Mesodermal cell (in vitro differentiated cells): ENCODE results near the gene FHIT.

Source experiments
- H3K27ac ChIP-seq: 2 replicates; pipeline ENCODE4 v1.7.0; 2013; ENCODE audit warnings: mild to moderate bottlenecking, low read depth, low read length, moderate library complexity; ENCODE audit not compliant: severe bottlenecking
- H3K36me3 ChIP-seq: 2 replicates; pipeline ENCODE4 v1.7.1; 2013; ENCODE audit warnings: mild to moderate bottlenecking, low read length, moderate library complexity; ENCODE audit not compliant: control insufficient read depth, insufficient read depth
- H3K4me1 ChIP-seq: one replicate; pipeline ENCODE4 v1.7.1; 2013; ENCODE audit warnings: mild to moderate bottlenecking, low read length; ENCODE audit not compliant: insufficient read depth, control insufficient read depth, poor library complexity, severe bottlenecking
- H3K4me3 ChIP-seq: 2 replicates; pipeline ENCODE4 v1.7.0; 2013; ENCODE audit warnings: low read length, control low read depth, mild to moderate bottlenecking; ENCODE audit not compliant: insufficient read depth, poor library complexity, severe bottlenecking; ENCODE audit errors: extremely low read depth
- H3K9me3 ChIP-seq: 2 replicates; pipeline ENCODE4 v1.7.1; 2013; ENCODE audit warnings: mild to moderate bottlenecking, low read length, moderate library complexity; ENCODE audit not compliant: control insufficient read depth
- WGBS, 2 experiments: methylation state at CpG; one replicate each; pipeline ENCODE4 v1.1.5; 2013; ENCODE audit warnings: missing lambda C conversion rate in 2 of 2; ENCODE audit not compliant: insufficient coverage in 2 of 2; 5-methylcytosine and 5-hydroxymethylcytosine counted together

FHIT gene

DNA sequence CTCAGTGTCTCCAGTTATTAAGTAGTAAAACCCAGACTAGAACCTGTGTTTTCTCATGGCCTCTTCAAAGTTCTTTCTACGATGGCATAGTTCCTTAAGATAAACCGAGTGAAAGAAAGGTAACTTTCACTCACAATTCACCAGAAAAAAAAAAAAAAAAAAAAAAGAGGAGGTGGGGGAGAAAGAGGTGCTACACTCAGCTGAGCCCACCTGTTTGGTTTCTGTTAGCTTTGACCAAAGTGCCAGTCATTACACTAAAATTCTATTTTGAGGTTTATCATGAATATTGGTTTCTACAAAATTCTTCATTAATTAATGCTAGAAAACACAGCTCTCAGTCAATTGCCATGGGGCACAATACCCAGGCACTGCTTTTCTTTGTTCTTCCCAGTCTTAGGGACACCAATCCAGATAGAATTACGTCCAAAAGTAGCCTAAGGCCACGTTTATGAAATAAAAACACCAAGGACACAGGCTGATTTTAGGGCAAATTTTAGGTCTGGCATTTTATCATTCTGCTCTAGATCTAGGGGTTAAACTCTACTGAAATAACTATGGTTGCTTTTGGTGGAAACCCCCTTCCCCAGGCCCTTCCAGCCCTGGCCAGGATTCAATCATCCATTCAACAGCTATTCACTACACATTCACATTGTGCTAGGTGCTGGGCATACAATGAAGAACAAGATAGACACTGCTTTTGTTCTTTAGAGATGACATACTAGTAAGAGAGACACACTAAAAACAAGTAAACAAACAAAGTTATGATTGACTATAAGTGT is 1097.8 kb downstream of the FHIT start:
- no peaks in the 10 kb centered on the region for H3K4me1 ChIP-seq
- H3K27ac ChIP-seq, result no peak overlapping the region
- H3K4me3 ChIP-seq, result no peak overlapping the region
- no peaks in the 10 kb centered on the region for H3K9me3 ChIP-seq
- 52 to 56% methylated on average over 2 of the region's 4 CpGs for WGBS, 2 experiments
- H3K36me3 ChIP-seq, result no peaks in the 10 kb centered on the region

DNA sequence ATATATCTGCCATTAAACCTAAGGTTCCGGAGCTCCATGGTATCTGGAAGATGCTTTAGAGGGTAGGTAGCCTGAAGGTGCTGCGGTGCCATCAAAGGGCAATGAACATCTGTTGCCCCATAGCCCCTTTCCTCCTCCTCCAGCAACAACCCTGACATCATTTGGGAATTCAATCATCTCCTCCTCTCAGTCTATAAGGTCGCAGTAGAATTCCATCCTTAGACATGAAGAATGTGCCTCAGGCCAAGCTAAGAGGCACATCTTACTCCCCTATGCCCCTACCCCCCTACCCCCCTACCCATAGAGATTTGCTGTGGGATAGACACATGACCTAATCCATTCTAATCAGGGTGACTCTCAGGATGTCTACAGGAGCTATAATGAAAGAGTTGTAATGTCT is 1101.8 kb downstream of the FHIT start:
- Histone ChIP-seq H3K4me3 (no peak overlapping the region), H3K27ac (no peak overlapping the region), H3K9me3 (no peaks in the 10 kb centered on the region), H3K36me3 (no peaks in the 10 kb centered on the region), H3K4me1 (peaks cover 5% of the 10 kb centered on the region)
- WGBS, 2 experiments, result 83 to 100% methylated on average over 1 of the region's 3 CpGs

DNA sequence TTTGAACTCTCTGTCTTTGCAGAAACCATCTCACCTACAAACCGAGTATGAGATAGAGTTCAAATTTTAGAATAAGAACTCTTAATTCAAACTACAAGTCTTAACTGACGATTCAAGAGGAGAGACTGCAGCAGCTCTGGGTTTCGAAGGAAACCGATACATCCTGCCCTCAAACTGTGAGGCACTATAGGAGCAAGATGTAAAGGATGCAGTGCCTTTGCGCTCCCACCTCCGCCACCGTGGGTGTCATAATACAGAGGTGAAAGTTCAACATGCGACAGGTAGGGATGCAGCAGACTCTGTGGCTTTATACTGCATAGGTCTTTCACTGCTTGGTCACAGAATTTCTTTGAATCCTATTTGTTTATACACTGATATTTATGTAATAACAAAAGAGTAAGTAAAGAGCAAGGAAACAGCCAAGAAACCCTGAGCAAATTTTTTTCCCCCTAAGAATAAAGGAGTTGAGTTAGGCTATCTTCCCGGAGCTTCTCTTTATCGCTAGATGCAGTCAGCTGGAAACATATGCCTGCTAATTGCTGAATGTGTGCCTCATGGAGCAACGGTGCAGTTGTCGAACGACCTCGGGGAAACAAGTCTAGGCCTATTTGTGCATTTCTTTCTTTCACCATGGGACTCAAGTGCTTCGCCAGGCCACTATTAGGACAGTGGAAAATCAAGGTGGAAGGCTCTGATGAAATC is 1103.9 kb downstream of the FHIT start:
- no peak overlapping the region for H3K4me3 ChIP-seq
- H3K36me3 ChIP-seq, result no peaks in the 10 kb centered on the region
- WGBS, 2 experiments, result 89 to 95% methylated on average over 11 to 12 of the region's 15 CpGs

DNA sequence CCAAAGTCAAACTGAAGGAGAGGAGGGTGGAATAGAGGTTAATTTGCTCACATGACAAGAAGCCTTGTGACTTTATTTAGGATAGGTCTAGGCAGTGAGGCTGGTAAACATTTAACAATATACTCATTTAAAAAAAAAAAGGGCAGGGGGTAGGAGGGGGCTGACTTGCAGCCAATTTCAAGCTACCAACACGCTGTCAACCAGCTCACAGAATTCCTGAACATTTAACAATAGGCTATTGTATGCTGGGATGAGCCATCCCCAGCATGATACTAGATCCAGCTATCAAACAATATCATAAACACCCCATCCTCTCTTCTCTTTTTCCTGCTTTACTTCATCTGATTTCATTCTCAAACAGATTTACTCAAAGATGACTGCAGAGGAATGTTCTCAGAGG is 1105.1 kb downstream of the FHIT start:
- Histone ChIP-seq H3K9me3 (no peaks in the 10 kb centered on the region), H3K4me3 (no peak overlapping the region), H3K36me3 (no peaks in the 10 kb centered on the region), H3K4me1 (peaks cover 5% of the 10 kb centered on the region), H3K27ac (no peak overlapping the region)
- no CpG with 5 or more reads among the region's 1 CpG for WGBS, 2 experiments

More for the DNA sequence above, 1103.9 kb downstream of the FHIT start:
- Histone ChIP-seq H3K4me1 (peaks cover 5% of the 10 kb centered on the region), H3K9me3 (no peaks in the 10 kb centered on the region), H3K27ac (no peak overlapping the region)

DNA sequence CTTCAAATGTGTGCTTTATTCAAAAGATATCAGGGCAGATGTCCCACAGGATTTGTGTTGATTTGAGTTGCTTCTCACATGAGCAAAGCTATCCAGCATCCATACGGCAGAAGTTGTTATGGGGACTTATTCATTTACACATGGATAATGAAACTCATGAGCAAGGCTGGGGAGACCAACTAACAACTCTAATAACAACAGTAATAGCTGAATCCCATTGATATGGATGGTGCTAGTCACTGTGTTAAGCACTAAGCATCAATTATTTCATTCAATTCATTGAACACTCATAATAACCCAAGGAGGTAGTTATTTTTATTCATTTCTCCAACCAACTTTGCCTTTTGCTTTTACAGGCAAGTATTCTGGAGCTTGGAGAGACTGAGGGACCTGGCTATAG is 1107.2 kb downstream of the FHIT start:
- peaks cover 5% of the 10 kb centered on the region for H3K4me1 ChIP-seq
- H3K27ac ChIP-seq, result no peak overlapping the region
- no peak overlapping the region for H3K4me3 ChIP-seq
- H3K36me3 ChIP-seq, result no peaks in the 10 kb centered on the region
- H3K9me3 ChIP-seq, result no peaks in the 10 kb centered on the region
- no CpG with 5 or more reads among the region's 1 CpG for WGBS, 2 experiments

DNA sequence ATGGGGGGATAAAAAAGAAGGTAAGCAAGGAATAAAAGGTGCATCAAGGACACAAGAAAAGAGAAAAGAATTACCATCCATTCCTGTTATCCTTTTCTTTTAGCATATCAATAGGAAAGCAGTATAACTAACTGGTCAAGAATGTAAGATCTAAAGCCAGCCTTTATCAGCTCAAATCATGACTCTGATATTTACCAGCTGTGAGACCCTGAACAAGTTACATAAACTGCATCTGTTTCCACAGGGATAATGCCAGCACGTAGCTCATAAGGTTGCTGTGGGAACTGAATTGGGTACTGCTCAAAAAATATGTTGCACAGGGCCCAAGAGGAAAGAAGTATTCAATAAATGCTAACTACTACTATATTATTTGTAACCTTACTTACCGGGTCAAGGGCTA is 1109.2 kb downstream of the FHIT start:
- no peak overlapping the region for H3K4me3 ChIP-seq
- no peaks in the 10 kb centered on the region for H3K36me3 ChIP-seq
- H3K27ac ChIP-seq, result no peak overlapping the region
- H3K9me3 ChIP-seq, result no peaks in the 10 kb centered on the region
- no CpG with 5 or more reads among the region's 2 CpGs for WGBS, 2 experiments
- H3K4me1 ChIP-seq, result peaks cover 5% of the 10 kb centered on the region

DNA sequence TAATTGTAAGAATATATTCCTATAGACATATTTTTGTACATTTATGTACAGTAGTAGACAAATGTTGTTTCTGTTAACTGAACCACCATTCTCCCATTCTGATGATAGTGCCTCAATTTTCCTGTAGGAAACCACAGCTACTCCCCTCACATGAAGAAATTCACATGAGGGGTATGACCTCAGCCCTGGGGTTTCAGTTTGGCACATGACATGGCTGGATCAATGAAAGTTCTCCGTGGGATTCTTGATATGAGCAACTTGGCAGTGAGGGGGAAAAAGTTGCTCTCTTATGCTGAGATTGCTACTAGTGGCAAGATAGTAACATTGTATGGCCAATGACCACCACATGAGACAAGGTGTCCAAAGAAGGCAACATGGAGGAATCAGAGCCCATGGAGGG is 1111.1 kb downstream of the FHIT start:
- H3K27ac ChIP-seq, result no peak overlapping the region
- WGBS, 2 experiments, result 93 to 100% methylated on average over 1 of the region's 1 CpG
- H3K4me1 ChIP-seq, result no peaks in the 10 kb centered on the region
- H3K36me3 ChIP-seq, result no peaks in the 10 kb centered on the region
- no peaks in the 10 kb centered on the region for H3K9me3 ChIP-seq
- no peak overlapping the region for H3K4me3 ChIP-seq

DNA sequence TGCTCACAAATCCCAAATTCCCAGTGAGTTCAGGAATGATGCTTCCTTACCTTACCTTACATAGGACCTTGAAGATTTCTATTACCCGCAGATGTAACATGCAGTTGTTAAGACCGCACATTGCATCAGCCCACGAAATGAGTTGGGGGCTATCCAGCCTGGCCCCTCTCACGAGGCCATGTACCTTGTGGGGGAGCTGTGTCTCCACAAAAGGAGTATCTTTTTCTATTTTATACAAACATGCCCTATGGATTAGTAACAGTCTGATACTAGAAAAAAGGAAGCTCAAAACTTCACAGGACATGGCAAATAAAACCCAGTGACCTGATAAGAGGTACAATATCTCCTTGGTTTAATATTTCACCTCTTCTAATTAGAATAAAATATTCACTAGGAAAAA is 1114.7 kb downstream of the FHIT start:
- no peaks in the 10 kb centered on the region for H3K4me1 ChIP-seq
- no peaks in the 10 kb centered on the region for H3K36me3 ChIP-seq
- no peak overlapping the region for H3K4me3 ChIP-seq
- WGBS, 2 experiments, result 64 to 83% methylated on average over 2 to 3 of the region's 4 CpGs
- H3K9me3 ChIP-seq, result no peaks in the 10 kb centered on the region
- no peak overlapping the region for H3K27ac ChIP-seq

DNA sequence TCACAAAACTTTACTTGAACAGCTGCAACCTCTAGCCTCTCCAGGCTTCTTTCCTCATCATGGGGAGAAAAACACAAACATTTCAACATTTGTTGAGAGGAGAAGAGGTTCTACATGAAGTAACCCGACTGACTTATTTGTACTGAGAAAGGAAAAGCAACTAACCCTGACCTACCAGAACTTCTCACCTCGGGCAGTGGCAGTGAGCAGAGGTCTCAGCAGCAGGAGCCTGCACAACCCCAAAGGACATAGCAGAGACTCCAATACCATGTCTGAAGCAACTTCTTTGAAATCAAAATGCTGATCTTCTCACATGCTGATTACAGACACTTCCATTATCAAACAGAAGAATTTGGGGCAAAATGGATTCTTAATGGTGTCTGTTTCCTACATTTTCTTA is 1115.8 kb downstream of the FHIT start:
- 75 to 100% methylated on average over 1 to 2 of the region's 2 CpGs for WGBS, 2 experiments
- Histone ChIP-seq H3K36me3 (no peaks in the 10 kb centered on the region), H3K4me3 (no peak overlapping the region), H3K27ac (no peak overlapping the region), H3K9me3 (no peaks in the 10 kb centered on the region), H3K4me1 (no peaks in the 10 kb centered on the region)

DNA sequence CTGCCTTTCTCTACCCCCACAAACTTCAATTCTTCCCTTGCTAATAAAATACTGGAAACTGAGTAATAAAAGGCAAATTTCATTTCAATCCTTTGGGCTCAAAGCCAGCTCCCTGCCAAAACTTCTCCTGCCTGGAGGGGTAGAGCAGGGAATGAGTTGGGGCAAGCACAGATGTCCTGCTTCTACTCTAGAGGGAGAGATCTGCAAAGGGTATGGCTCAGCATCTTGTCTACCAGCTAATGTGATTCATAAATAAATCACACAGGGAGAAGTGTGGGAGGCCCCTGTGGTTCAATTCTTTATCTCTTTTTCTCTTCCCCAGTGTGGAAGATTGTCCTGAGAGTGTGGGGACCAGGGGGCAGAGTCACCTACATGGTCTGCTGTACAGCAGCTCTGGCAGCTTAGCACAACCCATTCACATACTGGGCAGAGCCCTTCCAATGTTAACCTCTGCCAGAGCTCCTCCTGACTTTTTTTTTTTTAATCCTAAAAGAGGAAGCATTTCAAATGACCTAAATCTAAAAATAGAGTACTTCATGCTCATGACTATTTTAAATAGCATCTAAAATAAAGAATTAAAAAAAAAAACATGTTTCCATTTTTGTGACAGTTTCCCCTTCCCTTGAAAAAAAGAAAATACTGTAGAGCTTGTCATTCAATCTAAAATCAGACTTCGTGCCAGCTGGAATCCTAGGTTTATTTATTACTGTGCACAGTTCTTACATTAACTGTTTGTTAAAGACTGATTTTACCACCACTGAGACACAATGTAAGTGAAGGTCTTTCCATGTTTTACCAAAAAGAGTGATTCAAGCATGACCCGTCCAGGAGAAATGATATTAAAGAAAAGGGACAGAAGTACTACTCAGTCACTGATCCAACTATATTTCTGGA is 1117.7 kb downstream of the FHIT start:
- H3K4me3 ChIP-seq, result no peak overlapping the region
- H3K27ac ChIP-seq, result no peak overlapping the region
- 88% methylated on average over 1 of the region's 2 CpGs; no CpG with 5 or more reads in 1 of the 2 experiments for WGBS, 2 experiments
- no peaks in the 10 kb centered on the region for H3K36me3 ChIP-seq
- no peaks in the 10 kb centered on the region for H3K9me3 ChIP-seq
- no peaks in the 10 kb centered on the region for H3K4me1 ChIP-seq
